Effector memory CD4-positive, alpha-beta T cell (primary cell): ENCODE data around the gene SIN3B.

Experiments
- DNase-seq, 3 donors: peaks; one replicate each; pipeline ENCODE4 v3.0.0-alpha.2; 2020
- H3K27ac ChIP-seq: 2 replicates; pipeline ENCODE4 v1.7.0; 2013; ENCODE audit warnings: mild to moderate bottlenecking, low read length, moderate library complexity; ENCODE audit not compliant: insufficient read depth, poor library complexity, severe bottlenecking
- H3K27me3 ChIP-seq: replicated peaks from 2 replicates; pipeline ENCODE4 v1.7.0; 2013; ENCODE audit warnings: mild to moderate bottlenecking, low read length; ENCODE audit not compliant: insufficient read depth, control insufficient read depth, poor library complexity, severe bottlenecking
- H3K36me3 ChIP-seq: 2 replicates; pipeline ENCODE4 v1.7.0; 2013; ENCODE audit warnings: mild to moderate bottlenecking, low read length, moderate library complexity; ENCODE audit not compliant: control insufficient read depth, insufficient read depth
- H3K4me1 ChIP-seq: 2 replicates; pipeline ENCODE4 v1.7.0; 2013; ENCODE audit warnings: low read length, mild to moderate bottlenecking; ENCODE audit not compliant: control insufficient read depth, insufficient read depth, poor library complexity, severe bottlenecking
- H3K4me3 ChIP-seq: 2 replicates; pipeline ENCODE4 v1.7.0; 2013; ENCODE audit warnings: low read length, low read depth, mild to moderate bottlenecking; ENCODE audit not compliant: insufficient read depth, poor library complexity, severe bottlenecking
- H3K9me3 ChIP-seq: 2 replicates; pipeline ENCODE4 v1.7.0; 2013; ENCODE audit warnings: mild to moderate bottlenecking, low read length, moderate library complexity; ENCODE audit not compliant: control insufficient read depth

SIN3B gene

DNA sequence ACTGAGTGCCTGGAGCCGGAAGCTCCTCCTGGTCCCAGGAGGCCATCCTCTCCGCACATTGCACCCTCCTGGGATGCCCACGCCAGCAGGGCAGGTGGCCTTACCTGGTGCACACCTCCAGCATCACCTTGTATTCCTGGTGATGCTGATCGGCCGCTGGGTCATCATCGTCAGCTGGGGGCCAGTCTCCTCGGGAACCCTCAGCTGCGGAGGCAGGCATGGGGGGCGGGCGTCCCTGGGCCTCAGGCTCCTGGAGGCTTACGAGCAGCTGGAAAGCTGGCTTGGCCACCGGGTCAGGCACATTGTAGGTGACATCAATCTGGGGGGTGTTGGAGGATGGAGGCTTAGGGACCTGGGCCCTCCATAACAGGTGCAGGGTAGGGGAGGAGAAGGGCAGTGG lies 73.3 kb downstream of the SIN3B start:
- Histone ChIP-seq H3K36me3 (no peaks in the 10 kb centered on the region), H3K9me3 (no peaks in the 10 kb centered on the region), H3K4me3 (no peak overlapping the region), H3K27ac (no peak overlapping the region), H3K4me1 (peaks cover 7% of the 10 kb centered on the region), H3K27me3 (no peaks in the 10 kb centered on the region)
- no peak for DNase-seq

DNA sequence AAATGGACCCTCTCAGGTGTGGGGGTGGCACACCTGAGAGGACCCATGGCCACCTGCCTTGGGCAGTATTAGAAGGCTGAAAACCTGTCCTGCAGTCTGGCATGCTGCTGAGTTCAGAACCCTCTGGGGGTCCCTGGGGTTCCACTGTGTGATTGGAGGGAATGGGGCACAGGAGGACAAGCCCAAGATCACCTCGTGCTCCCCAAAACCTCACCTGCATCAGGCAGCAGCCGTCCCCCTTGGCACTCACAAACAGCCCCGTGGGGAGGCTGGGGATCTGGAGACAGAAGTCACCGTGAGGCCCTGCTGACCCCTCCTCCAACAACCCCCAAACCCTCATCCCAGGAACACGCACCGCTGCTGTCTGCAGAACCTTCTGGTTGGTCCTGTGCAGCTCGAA lies 74.1 kb downstream of the SIN3B start:
- H3K4me1 ChIP-seq = peaks cover 6% of the 10 kb centered on the region
- no peaks in the 10 kb centered on the region for H3K27me3 ChIP-seq
- no peaks in the 10 kb centered on the region for H3K9me3 ChIP-seq
- no peak overlapping the region for H3K27ac ChIP-seq
- no peaks in the 10 kb centered on the region for H3K36me3 ChIP-seq
- no peak for DNase-seq
- H3K4me3 ChIP-seq = no peak overlapping the region

DNA sequence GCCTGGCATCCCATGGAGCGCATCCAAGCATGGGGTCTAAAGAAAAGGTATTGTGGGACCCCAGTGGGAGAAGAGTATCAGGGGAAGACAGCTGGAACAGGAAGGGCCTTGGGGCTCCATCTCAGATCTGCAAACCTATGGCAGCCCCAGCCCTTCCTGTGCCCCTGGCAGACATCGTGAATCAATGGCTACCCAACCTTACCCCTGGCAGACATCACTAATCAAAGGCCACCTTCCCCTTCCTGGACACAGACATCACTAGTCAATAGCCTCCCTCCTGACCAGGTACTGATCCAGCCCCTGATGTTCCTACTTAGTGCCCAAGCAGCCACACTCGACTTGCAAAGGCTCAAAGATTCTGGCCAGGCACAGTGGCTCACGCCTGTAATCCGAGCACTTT lies 75.4 kb downstream of the SIN3B start:
- H3K4me3 ChIP-seq = no peak overlapping the region
- no peaks in the 10 kb centered on the region for H3K27me3 ChIP-seq
- no peak for DNase-seq
- H3K4me1 ChIP-seq = peaks cover 2% of the 10 kb centered on the region
- no peaks in the 10 kb centered on the region for H3K9me3 ChIP-seq
- H3K27ac ChIP-seq = no peak overlapping the region
- H3K36me3 ChIP-seq = no peaks in the 10 kb centered on the region

DNA sequence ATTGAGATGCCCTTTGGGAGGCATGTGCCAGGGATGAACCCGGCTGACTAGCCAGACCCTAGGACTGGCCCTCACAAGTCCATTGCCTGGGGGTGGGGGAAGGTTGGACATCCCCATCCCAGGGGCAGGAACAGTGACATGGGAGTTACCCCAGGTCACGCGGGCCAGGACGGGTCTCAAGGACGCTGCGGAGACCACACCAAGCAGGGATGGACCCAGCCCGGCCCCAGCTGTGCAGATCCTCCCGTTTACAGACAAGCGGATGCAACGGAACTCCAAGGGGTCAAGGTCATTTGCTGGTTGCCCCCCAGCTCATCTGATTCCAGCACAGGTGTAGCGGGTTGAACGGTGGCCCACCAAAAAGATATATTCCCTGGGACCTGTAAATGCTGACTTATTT lies 79.6 kb downstream of the SIN3B start:
- Histone ChIP-seq H3K27me3 (no peaks in the 10 kb centered on the region), H3K27ac (no peak overlapping the region), H3K4me3 (no peak overlapping the region), H3K9me3 (peaks cover 8% of the 10 kb centered on the region), H3K36me3 (no peaks in the 10 kb centered on the region), H3K4me1 (no peaks in the 10 kb centered on the region)
- DNase-seq = no peak

DNA sequence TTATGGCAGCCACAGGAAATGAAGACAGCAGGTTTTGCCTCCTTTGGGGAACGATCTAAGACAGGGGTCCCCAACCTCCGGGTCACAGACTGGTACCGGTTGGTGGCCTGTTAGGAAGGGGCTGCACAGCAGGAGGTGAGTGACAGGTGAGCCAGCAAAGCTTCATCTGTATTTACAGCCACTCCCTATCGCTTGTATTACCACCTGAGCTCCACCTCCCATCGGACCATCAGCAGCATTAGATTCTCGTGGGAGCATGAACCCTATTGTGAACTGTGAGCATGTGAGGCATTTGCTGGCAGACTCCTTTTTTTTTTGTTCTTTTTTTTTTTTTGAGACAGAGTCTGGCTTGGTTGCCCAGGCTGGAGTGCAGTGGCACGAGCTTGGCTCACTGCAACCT lies 81.8 kb downstream of the SIN3B start:
- no peak for DNase-seq
- Histone ChIP-seq H3K27ac (no peak overlapping the region), H3K9me3 (peaks cover 8% of the 10 kb centered on the region), H3K4me1 (no peaks in the 10 kb centered on the region), H3K4me3 (no peak overlapping the region), H3K27me3 (no peaks in the 10 kb centered on the region), H3K36me3 (no peaks in the 10 kb centered on the region)

DNA sequence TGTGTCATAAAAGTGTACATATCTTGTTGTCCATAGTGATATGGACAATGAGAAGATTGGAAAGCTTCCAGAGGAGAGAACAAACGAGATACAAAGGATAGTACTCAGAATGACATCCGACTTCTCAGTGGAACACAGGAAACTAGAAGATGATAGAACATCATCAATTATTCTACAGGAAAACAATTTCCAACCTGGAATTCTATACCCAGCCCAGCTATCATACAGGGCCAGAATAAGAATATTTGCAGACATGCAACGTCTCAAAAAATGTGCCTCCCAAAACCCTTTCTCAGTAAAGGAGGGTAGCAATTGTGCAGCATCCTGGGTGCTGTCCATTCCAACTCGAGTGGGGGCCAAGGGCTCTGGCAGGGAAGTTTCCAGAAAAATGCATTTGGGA lies 83.6 kb downstream of the SIN3B start:
- DNase-seq = no peak
- H3K36me3 ChIP-seq = no peaks in the 10 kb centered on the region
- no peaks in the 10 kb centered on the region for H3K4me1 ChIP-seq
- H3K4me3 ChIP-seq = no peak overlapping the region
- H3K27me3 ChIP-seq = no peaks in the 10 kb centered on the region
- H3K9me3 ChIP-seq = peaks cover 8% of the 10 kb centered on the region
- H3K27ac ChIP-seq = no peak overlapping the region

GRCh38 chr19:16914421-16914820 lies 85.2 kb downstream of the SIN3B start:
- Histone ChIP-seq H3K9me3 (peaks cover 8% of the 10 kb centered on the region), H3K4me3 (no peak overlapping the region), H3K27me3 (no peaks in the 10 kb centered on the region), H3K4me1 (no peaks in the 10 kb centered on the region), H3K27ac (no peak overlapping the region), H3K36me3 (no peaks in the 10 kb centered on the region)
- DNase-seq = no peak

GRCh38 chr19:16915135-16915534 lies 85.9 kb downstream of the SIN3B start:
- no peaks in the 10 kb centered on the region for H3K36me3 ChIP-seq
- H3K4me3 ChIP-seq = no peak overlapping the region
- H3K9me3 ChIP-seq = peaks cover 8% of the 10 kb centered on the region
- no peaks in the 10 kb centered on the region for H3K4me1 ChIP-seq
- H3K27ac ChIP-seq = no peak overlapping the region
- no peaks in the 10 kb centered on the region for H3K27me3 ChIP-seq
- no peak for DNase-seq

DNA sequence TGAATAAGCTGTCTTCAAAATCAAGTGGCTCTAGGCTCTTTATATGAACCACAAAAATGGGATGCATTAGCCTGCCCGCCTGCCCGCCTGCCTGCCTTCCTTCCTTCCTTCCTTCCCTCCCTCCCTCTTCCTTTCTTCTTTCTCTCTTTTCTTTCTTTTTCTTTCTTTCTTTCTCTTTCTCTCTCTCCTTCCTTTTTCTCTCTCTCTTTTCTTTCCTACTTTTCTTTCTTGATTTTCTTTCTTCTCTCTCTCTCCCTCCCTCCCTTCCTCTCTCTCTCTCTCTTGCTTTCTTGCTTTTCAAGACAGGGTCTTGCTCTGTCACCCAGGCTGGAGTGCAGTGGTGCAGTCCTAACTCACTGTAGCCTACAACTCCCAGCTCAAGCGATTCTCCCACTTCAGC lies 86.5 kb downstream of the SIN3B start:
- Histone ChIP-seq H3K9me3 (peaks cover 8% of the 10 kb centered on the region), H3K4me1 (no peaks in the 10 kb centered on the region), H3K27me3 (no peaks in the 10 kb centered on the region), H3K27ac (no peak overlapping the region), H3K4me3 (no peak overlapping the region), H3K36me3 (no peaks in the 10 kb centered on the region)
- DNase-seq = no peak

GRCh38 chr19:16917401-16917800 lies 88.2 kb downstream of the SIN3B start:
- Histone ChIP-seq H3K4me3 (no peak overlapping the region), H3K27ac (no peak overlapping the region), H3K4me1 (no peaks in the 10 kb centered on the region), H3K27me3 (no peaks in the 10 kb centered on the region), H3K36me3 (no peaks in the 10 kb centered on the region), H3K9me3 (peaks cover 8% of the 10 kb centered on the region)
- no peak for DNase-seq

GRCh38 chr19:16919496-16919895 lies 90.3 kb downstream of the SIN3B start:
- H3K36me3 ChIP-seq = no peaks in the 10 kb centered on the region
- no peak for DNase-seq
- H3K27me3 ChIP-seq = no peaks in the 10 kb centered on the region

More at GRCh38 chr19:16919496-16919895, 90.3 kb downstream of the SIN3B start:
- no peak overlapping the region for H3K4me3 ChIP-seq
- no peaks in the 10 kb centered on the region for H3K9me3 ChIP-seq
- no peaks in the 10 kb centered on the region for H3K4me1 ChIP-seq
- H3K27ac ChIP-seq = no peak overlapping the region
